Panc1 (cell line): ENCODE measurements around the gene SPRTN.
A peak's percentile ranks its signal among the peaks of the same experiment; 100 is the strongest.

ENCODE experiments used
- CTCF ChIP-seq: fragments of 450-650 bp; IDR thresholded peaks from 2 replicates; pipeline ENCODE4 v1.5.1; 2017; ENCODE audit warnings: mild to moderate bottlenecking
- POLR2AphosphoS5 ChIP-seq: IDR thresholded peaks from 2 replicates; pipeline ENCODE4 v1.6.1; 2012; ENCODE audit warnings: mild to moderate bottlenecking, low read depth, low read length, moderate library complexity
- REST ChIP-seq, 2 experiments: IDR thresholded peaks; 2 replicates each; pipeline ENCODE4 v1.6.1; 2011 to 2012; ENCODE audit warnings: low read depth in 2 of 2, control low read depth in 1 of 2, low read length in 1 of 2, mild to moderate bottlenecking in 1 of 2, moderate library complexity in 1 of 2; ENCODE audit not compliant: insufficient read depth in 1 of 2
- SIN3A ChIP-seq: IDR thresholded peaks from 2 replicates; pipeline ENCODE4 v1.6.1; 2012; ENCODE audit warnings: low read depth, mild to moderate bottlenecking, low read length, moderate library complexity, borderline replicate concordance; ENCODE audit not compliant: insufficient read depth
- TCF7L2 ChIP-seq: IDR thresholded peaks from 2 replicates; pipeline ENCODE4 v1.6.1; 2011; ENCODE audit warnings: mild to moderate bottlenecking, low read depth, low read length, inconsistent platforms

- TF ChIP-seq CTCF (peak; percentile 21; the same call in 1 of the 2 replicates), POLR2AphosphoS5 (no peak), SIN3A (no peak), REST (IDR thresholded peaks at IDR 0.05; ENCODE audit: insufficient read depth in 1 of 2, low read depth in 2 of 2, low read length in 1 of 2) (no peak), TCF7L2 (no peak)
These were observed 31.2 kb downstream of the SPRTN start for GRCh38 chr1:231369282-231369681.
